Activated T-helper 1 cell treated with anti-CD3 and anti-CD28 coated beads, Interleukin-2, amount 50 U/mL, for 16 hours (primary cell): ENCODE results near the gene TXNDC5.
A peak's percentile ranks its signal among the peaks of the same experiment; 100 is the strongest.
"Not testable (repeated sequence)": the region's sequence is repeated elsewhere in the genome, so short reads cannot be mapped to it uniquely, and the experiment has no call there.

ENCODE experiments used
- DNase-seq, 2 donors: peaks; one replicate each; pipeline ENCODE4 v3.0.0-alpha.2; 2020; ENCODE audit warnings: low read depth in 1 of 2, low spot score in 1 of 2

The TXNDC5 gene

DNA sequence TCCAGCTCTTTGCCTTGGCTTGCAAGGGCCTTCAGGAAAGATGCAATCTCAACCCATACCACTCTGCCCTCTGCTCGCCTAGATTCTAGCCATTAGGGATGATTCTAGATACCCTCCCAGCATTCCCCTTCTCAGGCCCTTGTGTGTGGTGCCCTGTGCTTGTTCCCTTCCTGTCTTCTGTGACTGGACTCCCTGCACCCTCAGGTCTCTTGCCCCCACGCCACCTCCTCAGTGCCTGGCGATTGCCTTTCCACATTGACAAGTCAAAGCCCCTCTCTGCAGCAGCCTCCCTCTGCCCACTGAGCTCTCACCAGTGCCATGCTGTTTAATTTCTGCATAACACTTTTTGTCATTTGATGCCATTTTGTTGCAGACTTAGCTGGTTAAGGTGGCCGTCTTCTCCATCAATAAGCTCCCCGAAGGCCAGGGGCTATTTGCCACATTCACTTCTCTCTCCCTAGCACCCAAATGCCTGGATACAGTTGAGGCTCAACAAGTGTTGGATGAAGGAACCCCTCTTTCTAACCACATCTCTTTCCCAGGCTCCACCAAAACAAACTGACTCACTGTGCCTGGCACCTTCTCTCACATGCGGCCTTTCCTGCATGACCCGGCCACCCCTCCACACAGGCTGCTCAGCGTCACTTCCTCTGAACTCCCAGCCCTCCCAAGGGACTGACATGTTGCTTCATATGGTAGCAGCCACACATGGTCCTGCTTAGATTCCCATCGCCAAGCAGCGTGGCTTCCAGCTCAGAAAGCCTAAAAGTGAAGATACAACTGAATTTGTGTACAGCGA is 4.6 kb upstream of the TXNDC5 start:
- no peak for DNase-seq

DNA sequence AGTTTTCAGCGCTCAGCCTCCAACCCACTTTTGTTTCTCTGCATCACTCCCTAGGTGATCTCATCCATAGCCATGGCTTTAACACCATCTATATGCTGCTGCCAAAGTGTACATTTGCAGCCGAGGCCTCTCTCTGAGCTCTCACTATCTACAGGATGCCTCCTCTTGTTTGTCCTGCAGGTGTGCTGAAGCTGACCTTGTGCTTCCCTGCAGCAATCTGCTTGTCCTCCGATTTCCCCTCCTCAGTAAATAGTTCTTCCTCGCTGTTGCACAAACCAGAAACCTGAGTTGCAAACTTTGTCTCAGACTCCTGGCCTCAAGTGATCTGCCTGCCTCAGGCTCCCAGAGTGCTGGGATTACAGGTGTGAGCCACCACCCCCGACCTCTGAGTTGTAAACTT is 3.7 kb upstream of the TXNDC5 start:
- DNase-seq: no peak

DNA sequence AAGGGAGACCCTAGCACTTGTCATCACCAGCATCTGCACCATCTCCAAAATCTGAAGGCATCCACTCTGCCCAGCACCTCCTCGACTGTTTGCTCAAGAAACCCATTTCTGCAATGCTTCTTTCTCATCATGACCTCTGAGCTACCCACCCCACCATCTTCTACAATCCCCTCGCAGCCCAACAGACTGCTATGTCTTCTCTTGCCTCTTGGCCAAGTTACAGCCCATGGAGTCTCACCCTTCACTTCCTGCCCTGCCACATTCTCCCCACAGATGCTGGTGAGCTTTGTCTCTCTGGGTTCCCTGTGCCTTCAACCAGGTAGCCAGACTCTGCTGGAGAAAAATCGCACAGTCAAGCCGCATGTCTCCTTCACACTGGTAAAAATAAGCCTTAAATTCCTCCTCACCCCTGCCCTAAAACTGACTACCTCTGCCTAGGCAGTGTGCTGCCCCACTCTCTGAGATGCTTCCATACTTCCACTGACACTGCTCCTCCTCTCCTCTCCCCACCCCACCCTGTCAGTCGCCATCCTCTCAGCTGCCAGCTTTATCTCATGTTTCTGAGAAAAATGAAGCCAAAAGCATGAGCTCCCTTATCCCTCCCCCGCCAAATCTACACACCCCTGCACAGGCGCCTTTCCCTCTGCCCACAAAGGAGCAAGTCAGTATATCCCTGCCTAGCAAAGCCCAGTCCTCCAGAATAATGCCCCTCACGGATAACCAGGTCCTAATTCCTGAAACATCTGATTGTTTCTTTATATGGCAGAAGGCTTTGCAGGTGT is 2.3 kb upstream of the TXNDC5 start:
- DNase-seq: no peak

- DNase-seq: no peak
These were observed 1.4 kb upstream of the TXNDC5 start for GRCh38 chr6:7912024-7912423.

DNA sequence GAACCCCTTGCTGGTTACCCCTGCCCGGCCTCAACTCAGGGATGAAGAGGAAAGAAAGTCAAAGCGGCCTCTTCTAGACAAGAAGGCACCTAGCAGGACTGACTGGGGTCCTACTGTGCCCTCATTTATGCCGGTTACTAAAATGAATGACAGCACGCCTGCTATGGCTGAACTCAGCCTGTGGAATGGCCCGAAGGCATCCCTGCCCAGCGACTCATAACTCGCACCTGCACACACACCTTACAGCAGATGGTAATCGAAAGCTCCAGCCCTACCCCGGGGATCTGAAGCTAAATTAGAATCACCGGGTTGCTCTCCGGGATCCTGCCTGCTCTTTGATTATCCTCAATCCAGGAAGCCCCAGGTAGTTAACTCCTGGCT is 747 bp upstream of the TXNDC5 start:
- no peak for DNase-seq

GRCh38 chr6:7910298-7910653 is 312 bp downstream of the TXNDC5 start:
- DNase-seq: no peak

DNA sequence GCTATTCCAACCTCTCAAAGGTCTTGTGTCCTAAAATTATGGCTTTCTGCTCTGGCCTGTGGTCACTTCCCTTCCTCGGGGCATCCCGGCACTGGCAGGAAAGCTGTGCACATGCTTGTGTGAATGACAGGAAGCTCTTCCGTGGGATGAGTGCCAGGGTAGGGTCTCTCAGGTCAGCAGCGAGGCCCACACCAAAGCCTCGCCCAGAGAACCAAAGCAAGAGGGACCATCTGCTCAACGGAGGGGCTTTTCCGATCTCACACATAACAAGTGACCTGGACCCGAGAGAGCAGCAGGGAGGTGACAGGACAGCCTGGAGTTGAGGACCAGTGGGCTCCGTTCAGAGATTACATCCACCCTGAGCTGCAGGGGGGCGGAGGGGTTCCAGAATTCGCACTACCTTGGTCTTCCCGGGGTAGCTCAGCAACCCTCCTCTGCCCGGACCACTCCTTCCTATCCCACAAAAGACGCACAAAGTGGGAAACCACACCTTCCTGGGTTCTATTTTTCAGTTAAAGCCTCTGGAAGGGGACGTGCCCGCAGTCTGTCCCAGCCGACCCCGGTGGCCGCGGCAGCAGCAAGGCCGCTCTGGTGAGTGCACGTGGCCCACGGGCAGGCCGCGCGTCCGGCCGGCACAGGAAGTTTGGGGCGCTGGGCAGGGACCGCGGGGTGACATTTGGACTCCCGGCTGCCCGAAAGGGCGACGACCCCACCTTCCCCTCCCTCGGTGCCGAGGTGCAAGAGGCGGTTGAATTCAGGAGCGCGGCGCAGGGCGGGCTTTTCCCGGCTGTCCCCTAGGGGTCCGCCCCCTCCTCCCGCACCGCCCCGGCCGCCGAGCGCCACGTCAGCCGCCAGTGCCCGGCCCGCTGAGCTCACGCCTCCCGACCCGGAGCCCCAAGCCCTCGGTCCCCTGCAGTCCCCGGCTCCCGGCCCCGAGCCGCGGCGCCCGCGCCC is 988 bp downstream of the TXNDC5 start:
- peak in 1 of 2 donors; percentile 17 for DNase-seq

- no peak for DNase-seq
These were observed 3.4 kb downstream of the TXNDC5 start for GRCh38 chr6:7907159-7907558.

DNA sequence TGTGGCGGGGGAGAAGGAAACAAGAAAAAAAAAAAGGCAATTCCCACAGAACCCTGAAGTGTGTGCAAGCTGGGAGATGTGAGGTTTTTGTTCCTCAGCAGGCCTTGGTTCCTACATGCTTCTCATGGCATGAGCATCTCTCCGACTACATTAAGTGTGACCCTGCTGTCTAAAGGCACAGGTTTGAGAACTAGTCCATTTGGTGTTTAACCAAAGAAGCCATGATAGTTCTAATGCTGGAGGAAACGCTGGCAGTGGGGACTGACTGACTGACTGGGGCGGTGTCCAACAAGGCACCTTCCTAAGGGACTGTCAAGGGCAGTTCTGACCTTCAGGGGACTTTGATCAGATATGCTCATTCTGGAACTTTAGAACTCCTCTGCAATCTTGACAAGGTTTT is 3.8 kb downstream of the TXNDC5 start:
- no peak for DNase-seq

DNA sequence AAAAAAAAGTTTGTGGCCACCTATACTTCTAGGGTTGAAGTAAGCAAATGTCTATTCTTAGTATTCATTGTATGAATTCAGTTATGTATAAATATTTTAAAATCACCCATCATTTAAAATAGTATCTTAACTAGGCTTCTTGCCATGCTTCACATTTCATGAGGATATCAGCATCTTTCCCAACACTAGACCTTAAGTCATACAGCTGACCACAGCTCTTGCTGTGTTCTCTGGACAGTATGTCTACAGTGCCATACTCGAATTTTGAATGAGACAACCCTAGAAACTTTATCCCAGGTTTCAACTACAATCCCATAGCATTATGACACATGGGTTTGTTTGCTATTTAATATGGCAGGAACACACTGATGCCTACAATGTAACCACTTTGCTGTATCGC is 5.2 kb downstream of the TXNDC5 start:
- no peak for DNase-seq

- DNase-seq: no peak
These were observed 5.8 kb downstream of the TXNDC5 start for GRCh38 chr6:7904654-7905319.

DNA sequence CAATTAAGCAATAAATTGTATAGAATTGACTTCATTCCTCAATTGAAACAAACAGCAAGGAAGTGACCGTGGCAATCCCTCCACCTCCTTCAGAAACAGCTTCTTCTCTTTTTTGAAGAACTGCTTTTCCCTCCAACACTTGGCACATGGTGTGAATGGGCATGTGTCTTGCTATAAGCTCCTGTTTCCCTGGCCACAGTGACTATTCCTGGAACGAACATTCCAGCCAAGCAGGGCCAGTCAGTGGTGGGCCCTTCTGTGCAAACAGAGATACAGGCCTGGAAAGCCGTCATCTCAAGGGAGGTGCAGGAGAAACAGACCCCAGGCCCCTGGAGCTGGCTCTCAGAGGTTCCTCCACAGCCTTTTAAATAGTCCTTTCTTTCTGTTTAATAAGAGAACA is 6.9 kb downstream of the TXNDC5 start:
- no peak for DNase-seq

GRCh38 chr6:7902867-7903266 is 7.7 kb downstream of the TXNDC5 start:
- no peak for DNase-seq

- DNase-seq: no peak
These were observed 8.4 kb downstream of the TXNDC5 start for GRCh38 chr6:7902221-7902620.

GRCh38 chr6:7901780-7902179 is 8.8 kb downstream of the TXNDC5 start:
- DNase-seq: no peak

GRCh38 chr6:7901056-7901455 is 9.5 kb downstream of the TXNDC5 start:
- no peak for DNase-seq

DNA sequence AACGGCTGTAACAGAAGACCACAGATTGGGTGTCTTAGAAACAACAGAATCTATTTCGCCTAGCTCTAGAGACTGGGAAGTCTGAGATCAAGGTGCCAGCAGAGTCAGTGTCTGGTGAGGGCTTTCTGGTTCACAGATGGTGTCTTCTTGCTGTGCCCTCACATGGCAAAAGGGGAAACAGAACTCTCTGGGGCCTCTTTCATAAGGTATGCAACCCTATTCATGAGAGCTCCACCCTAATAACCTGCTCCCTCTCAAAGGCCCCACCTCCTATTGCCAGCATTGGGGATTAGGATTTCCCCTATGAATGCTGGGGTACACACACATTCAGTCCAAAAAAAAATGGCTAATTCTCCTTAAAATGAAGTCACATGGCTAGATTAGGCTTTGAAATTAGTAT is 10.0 kb downstream of the TXNDC5 start:
- no peak for DNase-seq

GRCh38 chr6:7899889-7900213 is 10.7 kb downstream of the TXNDC5 start:
- DNase-seq: no peak

DNA sequence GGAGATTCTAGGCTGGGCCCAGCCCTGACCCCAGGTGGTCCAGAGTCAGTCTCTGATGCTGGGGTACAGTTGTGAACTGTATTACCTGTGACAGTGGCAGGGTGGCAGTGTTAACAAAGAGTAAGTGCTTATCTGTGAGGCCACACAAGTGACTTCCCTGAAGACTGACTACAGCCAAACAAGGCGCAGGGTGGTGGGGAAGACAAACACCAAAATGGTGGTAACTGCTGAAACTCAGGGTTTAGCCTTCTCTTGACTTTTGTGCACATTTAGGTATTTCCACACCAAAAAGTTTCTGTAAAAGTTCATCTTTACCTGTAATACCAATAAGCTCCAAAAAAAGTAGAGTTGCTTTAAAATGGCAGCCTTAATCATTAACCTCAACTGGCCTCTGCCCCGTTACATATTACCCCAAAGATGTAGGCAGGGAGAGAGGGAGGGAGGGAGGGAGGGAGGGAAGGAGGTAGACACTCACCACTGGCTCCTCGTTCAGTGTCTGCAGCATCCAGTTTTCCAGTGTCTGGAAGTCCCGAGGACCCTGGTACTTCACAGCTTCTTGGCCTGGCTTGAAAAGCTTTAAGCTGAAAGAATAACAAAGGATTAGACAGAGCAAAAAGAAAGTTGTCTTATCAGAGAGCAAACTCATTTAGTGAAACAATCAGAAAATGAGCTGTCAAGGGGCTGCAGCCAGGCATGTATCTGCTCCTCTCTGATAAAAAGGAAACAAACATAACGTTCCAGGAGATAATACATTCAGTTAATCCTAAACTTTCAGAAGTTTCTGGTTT is 11.3 kb downstream of the TXNDC5 start:
- no peak for DNase-seq

GRCh38 chr6:7898193-7898586 is 12.4 kb downstream of the TXNDC5 start:
- DNase-seq: not testable (repeated sequence)
